Adrenal gland (tissue), 5 donors: Measurements from ENCODE around the gene UNG.

Experiments
- CTCF ChIP-seq, 6 experiments: fragments of 450-650 bp in 4 of 6; fragments of 200-600 bp in 2 of 6; sonication (generic) in 1 of 6; IDR thresholded peaks; 1 replicate in 5 of 6; 2 replicates in 1 of 6; pipeline versions ENCODE4 v1.5.1 to v1.8.0; 2016 to 2021; ENCODE audit warnings: antibody characterized with exemption in 6 of 6, mild to moderate bottlenecking in 2 of 6, moderate library complexity in 1 of 6
- POLR2A ChIP-seq, 2 donors: fragments of 450-650 bp; IDR thresholded peaks; one replicate each; pipeline ENCODE4 v1.6.1; 2017; ENCODE audit warnings: antibody characterized with exemption in 2 of 2, mild to moderate bottlenecking in 2 of 2, moderate library complexity in 1 of 2
- donor health status: DM: no; HTN: no; CAD: no.

DNA sequence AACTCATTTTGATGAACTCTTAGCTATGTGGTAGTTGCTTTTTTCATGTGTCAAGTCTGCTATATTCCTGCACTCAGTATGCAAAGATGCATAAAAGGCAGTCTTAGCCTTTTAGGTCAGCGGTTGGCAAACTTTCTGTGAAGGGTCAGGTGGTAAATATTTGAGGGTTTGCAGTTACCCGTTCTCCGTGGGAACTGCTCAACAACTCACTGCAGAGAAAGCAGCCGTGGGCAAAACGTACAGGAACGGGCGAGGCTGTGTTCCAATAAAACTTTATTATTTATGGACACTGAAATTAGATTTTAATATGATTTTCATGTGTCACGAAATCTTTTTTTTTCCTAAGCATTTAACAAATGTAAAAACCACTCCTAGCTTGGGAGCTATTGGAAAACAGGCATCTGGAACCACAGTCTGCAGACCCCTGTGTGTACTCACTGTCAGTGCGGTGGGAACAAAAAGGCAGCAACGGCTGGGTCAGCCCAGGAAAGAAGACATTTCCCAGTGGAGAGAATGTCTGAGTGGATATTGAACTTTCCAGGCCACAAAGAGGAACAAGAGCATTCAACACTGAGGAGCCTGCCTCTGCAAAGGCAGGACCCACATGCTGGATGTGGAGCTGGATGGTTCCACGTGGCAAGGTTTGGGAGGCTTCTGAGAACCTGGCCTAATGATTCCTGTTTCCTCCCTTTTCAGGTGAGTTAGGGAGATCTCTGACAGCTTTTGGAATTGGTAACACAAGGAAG, 15.5 kb downstream of the UNG start:
- TF ChIP-seq CTCF (IDR thresholded peaks at IDR 0.05) (no peak), POLR2A (IDR thresholded peaks at IDR 0.05) (no peak)
